GM19397 (cell line): Measurements from ENCODE around the gene LGI1.
A peak's percentile ranks its signal among the peaks of the same experiment; 100 is the strongest.

Experiments
- ATAC-seq: cut with Tn5 transposase; IDR thresholded peaks from one replicate; pipeline ENCODE4 v1.9.1; 2021; ENCODE audit warnings: mild to moderate bottlenecking, moderate library complexity; ENCODE audit not compliant: unreplicated experiment

The LGI1 gene

DNA sequence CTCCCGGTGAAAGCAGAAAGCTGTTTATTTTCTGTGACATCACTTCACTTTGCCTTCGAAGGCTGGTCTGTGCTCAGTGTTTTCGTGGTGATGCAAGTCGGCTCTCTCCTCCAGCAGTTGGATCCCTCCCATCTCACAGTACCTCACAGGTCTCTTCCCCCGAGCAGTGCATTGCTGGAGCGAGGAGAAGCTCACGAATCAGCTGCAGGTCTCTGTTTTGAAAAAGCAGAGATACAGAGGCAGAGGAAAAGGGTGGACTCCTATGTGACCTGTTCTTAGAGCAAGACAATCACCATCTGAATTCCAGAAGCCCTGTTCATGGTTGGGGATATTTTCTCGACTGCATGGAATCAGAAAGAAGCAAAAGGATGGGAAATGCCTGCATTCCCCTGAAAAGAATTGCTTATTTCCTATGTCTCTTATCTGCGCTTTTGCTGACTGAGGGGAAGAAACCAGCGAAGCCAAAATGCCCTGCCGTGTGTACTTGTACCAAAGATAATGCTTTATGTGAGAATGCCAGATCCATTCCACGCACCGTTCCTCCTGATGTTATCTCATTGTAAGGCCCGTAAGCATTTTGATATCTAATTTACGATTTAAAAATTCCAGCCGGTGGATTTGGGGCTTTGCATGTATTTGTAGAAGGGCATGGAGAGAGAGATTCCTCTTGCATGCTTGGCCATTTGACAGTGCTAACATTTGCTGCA lies at the start of gene LGI1:
TSS of gene LGI1 (plus strand) at position 136 of the 707 bp plus-strand sequence. CDS start at position 345, 209 bp downstream.
- ATAC-seq: no peak

DNA sequence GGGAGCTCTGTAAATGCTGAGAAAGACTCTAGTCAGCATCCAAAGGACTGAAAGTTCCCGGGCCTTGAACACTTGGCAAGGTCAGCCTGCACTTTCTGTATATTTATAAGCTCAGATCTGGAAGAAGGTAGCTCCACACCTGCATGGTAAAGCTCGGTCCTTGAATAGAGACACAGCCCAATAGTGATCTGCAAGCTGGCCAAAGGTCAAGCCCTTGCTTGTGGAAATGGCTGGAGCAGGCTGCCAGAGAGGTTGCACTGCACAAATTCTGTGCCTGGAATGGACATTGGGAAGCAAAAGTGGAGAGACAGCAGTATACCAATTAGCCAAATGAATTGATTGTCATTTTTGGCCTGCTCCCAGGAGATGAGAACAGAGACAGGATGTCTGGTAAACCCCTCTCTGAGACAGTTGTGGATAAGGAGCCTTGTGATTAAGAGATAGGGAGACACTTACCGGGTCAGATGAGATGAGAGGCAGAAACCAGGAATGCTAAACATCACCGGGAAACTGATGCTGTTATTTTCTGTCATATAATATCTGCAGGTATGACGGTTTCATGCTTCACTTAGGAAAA lies 47.3 kb upstream of the LGI1 start:
- ATAC-seq: no peak

DNA sequence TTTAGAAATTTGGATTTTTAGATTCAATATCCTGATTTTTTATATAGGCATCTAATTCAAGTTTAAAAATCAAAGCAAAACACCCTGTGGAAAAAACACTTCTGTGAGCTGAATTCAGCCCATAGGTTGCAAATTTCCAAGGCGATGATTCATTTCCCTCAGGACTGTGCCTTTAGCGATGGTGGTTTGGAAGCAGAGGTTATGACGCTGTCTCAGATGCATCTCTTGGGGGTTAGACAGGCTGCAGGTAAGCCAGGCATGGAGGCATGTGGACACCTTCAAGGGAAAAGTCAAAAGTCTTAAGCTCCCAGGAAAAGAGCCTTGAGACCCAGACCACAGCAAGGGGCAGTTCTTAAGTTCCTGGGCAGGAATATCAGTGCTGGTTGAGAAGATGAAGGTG lies 45.8 kb upstream of the LGI1 start:
- no peak for ATAC-seq

DNA sequence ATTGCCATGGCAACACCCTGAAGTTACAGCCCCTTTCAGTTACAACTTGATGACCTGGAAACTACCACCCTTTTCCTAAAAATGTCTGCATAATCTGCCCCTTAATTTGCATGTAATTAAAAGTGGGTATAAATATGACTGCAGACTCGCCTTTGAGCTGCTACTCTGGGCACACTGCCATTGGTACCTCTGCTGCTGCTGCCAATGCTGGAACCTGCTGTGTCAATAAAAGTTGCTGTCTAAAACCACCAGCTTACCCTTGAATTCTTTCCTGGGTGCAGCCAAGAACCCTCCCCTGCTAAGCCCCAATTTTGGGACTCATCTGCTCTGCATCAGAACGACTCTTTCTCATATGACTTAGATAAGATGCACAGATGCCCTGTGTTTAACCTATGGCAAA lies 45.1 kb upstream of the LGI1 start:
- no peak for ATAC-seq

DNA sequence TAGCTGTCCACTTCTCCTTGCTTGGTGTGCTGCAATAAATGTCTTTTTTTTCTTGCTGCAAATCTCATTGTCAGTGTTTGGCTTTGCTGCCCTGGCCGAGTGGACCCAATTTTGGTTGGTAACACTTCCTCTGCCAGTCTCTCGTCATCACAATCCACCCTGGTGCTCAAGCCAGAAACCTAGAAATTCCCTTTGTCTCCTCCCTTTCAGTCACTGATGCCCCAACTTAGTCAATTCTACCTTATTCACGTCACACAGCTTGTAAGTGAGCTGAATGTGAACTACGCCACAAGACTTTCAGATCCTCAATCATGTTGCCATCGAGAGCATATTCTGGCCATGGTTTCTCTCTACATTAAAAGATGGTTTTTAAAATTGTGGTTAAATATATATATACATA lies 42.4 kb upstream of the LGI1 start:
- peak; percentile 74 for ATAC-seq

DNA sequence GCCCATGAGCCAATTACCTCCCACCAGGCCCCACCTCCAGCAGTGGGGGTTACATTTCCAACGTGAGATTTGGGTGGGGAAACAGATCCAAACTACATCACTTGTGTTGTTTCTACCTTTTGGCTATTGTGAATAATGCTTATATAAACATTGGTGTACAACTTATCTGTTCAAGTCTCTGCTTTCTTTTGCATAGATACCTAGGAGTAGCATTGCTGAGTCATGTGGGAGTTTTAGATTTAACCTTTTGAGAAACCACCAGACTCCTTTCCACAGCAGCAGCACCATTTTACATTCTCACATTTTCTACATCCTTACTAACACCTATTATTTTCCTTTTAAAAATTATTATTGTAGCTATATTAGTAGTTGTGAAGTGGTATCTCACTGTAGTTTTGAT lies 41.0 kb upstream of the LGI1 start:
- ATAC-seq: no peak

DNA sequence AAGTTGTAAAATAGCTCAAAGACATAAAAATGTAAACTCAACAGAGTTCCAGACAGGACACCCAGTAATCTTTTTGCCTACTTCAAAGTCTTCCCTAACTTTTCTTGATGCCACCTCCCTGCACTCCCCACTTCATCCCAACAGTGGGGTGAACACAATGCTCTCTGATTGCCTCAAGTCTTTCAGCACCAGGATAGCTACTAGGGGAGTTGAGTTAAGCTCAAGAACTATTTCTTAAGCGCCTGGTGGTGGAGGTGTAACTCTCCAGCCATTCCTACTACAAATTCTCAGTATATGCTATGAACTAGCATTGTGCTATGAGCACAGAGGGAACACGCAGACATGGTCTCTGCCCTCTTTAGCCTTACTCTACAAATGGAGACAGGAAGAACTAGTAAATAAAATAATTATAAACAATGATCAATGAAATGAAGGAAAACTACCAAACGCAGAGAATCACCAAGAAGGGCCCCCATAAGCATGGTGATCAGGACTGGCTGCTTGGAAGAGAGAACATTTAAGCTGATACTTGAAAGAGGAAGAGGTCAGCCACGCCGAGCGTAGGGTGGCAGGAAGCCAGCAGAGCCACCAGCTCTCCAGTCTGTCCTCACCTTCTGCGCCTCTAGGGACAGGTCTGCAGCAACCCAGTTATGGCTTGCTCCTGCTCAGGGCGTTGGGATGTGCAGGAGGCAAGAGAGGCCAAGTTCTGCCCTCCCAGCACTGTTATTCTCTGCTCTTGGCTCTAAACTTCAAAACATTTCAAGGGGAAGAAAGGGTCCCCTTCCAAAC lies 38.6 kb upstream of the LGI1 start:
- ATAC-seq: peak; percentile 54

DNA sequence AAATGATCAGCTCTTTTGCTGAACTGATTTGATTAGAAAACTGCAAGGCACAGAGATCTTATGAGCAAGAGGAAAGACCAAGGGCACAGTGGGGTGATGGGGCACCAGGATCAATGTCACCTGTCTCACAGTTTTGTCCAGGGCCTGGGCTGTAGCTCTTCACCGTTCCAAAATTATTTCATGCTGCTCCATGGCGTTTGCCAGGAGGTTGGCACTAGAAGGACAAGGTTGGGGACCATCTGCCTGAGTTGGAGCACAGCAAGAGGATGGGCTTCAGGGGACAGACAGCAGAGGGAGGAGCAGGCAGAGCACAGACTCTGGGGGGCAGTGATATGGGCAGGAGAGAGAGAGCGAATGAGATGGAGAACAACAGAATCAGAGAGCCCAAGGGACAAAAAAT lies 37.8 kb upstream of the LGI1 start:
- ATAC-seq: no peak

DNA sequence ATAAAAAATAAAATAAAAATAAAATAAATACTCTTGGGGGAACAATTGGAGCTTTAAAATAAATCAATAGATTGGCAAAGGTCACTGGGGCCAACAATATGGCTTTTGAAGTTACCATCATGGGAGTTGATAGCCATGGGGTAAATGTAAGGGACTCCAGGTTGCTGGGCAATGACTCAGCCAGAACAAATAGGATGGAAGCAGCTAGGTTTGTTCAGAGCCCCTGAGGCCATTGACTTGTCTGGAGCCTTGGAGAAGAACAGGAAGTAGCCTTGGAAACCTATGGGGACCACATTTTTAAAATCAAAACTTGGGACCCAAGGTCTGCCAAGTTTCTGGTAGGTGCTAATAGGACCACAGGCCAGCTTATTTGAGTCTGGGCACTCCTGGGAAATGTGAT lies 35.2 kb upstream of the LGI1 start:
- no peak for ATAC-seq

DNA sequence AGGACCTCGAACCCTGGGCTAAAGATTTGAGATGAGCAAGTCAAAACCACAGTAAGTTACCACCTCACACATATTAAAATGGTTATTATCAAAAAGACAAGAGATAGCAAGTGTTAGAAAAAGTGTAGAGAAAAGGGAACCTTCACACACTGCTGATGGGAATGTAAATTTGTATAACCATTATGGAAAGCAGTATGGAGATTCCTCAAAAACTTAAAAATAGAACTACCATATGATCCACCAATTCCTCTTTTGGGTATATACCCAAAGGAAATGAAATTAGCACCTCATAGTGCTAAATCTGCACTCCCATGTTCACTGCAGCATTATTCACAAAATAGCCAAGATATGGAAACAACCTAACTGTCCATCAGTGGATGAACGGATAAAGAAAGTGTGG lies 34.6 kb upstream of the LGI1 start:
- no peak for ATAC-seq

DNA sequence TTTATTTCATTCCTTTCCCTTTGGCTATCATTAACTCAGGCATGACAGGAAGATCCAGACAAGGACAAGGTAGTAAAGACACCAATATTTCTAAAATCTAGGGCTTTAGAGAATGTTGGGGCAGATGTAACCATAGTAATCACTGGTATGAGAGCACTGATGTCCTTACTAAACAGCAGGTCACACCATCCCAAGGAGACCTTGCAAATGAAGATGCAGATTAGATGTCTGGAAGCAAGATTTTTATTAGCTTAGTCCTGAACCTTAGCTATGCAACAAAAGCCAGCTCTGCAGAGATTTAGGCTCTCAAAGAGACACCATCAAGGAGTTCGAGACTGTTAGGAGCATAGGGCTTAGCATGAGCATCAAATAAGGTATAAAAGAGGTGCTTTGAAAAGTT lies 31.7 kb upstream of the LGI1 start:
- ATAC-seq: no peak

DNA sequence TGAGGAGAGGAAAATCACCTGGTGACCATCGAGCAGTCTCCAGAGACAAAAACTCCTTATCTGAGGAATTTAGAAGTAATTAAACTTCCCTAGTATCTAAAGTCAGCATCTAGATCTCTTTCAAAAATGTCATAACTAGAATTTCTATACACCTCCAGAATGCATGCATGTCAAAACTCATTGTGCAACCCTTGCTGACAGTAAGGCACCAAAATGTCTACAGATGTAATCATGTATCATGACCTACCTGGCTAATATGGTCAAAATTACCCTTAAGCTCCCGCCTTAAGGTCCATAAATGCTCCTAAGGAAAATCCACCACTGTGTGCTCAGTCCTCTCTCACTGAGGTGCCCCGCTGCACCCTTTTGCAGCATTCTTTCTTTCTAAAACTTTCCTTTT lies 16.4 kb upstream of the LGI1 start:
- no peak for ATAC-seq

DNA sequence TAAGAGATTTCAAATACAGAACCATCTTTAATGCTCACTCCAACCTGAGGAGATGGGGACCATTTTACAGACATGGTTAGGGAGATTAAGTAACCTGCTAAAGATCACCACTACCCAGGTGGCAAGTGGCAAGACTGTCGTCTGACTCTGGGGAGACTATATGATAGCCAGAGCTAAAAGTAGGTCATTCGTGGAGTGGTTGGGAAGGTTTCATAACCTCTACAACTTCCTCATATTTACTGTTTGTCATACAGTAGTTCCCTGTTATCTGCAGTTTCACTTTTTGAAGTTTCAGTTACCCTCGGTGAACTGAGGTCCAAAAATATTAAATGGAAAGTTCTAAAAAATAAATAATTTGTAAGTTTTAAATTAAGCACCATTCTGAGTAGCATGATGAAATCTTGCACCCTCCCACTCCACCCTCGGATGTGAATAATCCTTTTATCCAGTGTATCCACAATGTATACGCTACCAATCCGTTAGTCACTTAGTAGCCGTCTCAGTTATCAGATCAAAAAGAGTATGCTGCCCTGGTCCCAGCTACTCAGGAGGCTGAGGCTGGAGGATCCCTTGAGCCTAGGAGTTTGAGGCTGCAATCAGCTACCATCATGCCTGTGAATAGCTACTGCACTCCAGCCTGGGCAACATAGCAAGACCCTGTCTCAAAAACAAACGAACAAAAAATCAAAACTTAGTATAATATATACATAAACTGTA lies 14.9 kb upstream of the LGI1 start:
- peak; percentile 77 for ATAC-seq

DNA sequence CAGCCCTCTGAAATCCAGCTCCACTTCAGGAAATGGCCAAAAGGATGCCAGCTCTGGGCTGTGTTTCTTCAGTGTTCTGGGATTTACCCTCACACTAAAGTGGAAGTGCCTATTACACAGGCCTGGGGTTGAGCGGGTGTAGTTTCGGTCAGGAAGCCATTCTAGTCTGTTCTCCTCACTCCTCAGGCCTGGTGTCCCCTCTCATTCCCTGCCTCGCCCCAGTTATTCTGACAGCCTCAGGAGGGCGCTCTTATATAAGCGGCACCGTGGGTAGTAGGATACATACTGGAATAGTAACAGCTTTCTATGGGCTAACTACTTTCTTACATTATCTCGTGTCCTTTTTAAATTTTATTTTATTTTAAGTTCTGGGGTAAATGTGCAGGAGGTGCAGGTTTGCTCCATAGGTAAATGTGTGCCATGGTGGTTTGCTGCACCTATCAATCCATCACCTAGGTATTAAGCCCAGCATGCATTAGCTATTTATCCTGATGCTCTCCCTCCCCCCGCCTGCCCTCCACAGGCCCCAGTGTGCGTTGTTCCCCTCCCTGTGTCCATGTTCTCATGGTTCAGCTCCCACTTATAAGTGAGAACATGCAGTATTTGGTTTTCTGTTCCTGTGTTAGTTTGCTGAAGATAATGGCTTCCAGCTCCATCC lies 12.2 kb upstream of the LGI1 start:
- ATAC-seq: no peak

DNA sequence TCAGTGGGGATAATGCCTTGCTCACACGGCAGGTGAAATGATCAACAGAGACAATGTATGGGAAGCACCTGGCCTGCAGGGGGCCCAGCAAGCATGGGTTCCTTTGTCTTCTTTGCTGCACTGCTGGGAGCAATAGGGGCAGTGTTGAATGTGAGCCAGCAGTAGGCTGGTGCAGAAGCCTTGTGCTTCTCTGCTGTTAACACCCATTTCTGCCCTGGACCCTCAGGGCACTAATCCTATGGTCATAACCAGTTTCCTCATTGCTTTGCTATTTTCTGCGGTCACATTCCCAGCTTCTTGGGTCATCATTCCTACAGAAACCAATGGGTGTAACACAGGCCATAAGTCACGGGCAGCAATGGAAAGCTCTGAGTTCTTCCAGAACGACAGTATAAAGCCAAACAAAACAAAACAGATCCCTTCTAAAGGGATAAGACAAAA lies 10.9 kb upstream of the LGI1 start:
- ATAC-seq: no peak

DNA sequence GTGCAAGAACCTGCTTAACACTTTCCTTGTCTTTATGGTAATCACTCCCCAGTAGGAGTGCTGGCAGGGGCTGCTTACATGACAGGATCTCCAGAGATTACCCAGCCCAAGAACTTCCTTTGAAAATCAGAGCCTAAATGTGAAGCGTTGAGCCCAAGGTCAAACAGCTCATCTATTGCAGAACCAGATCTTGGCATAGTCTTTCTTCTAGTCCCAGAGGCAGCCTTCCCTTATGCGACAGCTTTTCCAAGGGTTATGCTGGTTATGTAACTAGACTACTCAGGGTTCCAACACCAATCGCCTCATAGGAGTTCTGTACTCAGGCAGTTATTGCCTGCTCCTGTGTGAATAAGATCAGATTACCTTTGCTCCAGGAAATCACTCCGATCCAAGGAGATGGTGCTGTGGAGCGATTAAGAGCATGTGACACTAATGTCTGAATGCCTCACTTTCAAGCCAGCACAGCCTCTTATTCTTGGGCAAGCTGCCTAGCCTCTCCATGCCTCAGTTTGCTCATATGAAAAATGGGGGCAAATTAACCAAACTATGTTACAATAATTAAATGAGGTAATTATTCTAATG lies 8.4 kb upstream of the LGI1 start:
- ATAC-seq: no peak

DNA sequence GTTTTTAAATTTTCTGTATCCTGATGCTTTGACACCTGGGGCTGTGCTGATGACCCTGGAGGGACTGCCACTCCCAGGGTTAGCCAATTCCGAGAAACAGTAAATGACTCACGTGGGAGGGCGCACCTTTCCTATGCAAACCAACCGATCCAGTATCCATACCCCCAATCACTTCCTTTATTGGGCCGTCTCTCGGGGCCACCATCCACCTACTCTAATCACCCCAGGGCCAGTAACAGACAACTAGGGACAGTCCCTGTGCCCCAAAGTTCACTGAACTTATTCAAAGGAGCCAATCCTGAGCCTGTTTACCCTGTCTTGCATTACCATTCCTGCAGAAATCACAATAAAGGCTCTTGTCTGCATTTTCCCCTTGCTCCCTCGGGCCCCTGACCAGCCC lies 6.6 kb upstream of the LGI1 start:
- ATAC-seq: no peak

DNA sequence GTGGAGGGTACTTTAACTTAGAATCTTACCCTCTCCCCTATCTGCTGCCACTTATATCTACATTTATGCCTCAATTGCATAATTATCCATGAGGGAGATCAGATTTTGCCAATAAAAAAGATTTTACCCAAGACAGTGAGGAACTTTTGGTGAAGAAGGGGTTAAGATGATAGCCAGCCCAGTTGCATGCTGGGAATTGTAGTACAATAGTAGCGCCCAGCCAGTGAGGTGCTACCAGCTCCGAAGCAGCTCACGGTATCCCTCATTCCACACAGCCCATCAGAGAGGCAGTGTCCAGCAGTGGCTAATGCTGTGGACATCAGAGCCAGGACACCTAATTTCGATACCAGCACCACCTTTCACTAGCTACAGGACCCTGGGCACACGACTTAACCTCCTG lies 5.9 kb upstream of the LGI1 start:
- ATAC-seq: no peak

DNA sequence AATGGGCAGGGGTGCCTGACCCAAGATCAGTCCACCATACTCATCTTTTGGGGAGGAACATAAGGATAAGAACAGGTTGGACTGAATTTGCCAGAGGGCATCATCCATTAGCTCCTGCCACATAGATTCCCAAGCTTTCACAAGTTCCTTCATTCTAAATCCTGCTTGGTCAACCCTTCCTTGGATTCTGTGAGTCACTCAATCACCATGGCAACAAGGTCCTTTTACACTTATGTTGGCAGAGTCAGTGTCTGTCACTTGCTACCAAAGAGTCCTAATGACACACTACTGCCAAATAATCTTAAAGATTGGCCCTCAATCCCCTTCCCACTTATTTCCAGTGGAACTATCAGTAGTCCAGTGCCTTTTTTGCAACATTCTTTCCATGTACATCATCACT lies 5.0 kb upstream of the LGI1 start:
- no peak for ATAC-seq

DNA sequence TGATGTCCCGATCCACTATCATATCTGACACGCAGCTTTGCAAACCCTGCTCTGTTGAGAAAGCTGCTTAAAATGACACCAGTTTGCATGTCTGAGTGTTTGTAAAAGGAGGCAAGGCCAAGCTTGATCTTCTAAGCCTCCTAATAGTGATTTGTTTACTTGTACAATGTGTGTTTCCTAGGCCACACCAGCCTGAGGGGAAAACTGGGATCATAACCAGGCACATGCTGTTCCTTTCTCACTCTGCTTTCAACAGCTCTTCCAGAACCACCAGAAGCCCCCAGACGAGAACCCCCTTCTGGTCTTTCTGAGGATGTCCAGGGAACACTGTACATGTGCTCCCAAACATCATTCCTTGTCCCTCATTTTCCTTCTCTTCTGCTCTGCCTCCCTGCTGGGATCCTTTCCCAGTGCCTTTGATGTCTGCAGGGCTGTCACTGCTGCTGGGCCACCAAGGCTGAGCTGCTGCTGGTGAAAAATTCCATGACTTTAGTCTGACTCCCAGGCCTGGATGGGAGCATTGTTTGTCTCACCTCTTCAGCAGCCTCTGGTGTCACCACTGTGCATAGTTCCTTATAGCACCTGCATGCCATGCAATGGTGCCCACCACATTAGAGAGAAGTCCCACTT lies 4.0 kb upstream of the LGI1 start:
- ATAC-seq: no peak
